BLaER1 treated with 17β-estradiol and CSF1 and Interleukin-3, amounts not matched to agents 10 nM and 100 nM (cell line): ENCODE results near the gene GJA9.
"Not testable (repeated sequence)": the region's sequence is repeated elsewhere in the genome, so short reads cannot be mapped to it uniquely, and the experiment has no call there.

ENCODE experiments used
- H3K27ac ChIP-seq, 11 experiments: shearing (Covaris generic); formaldehyde crosslinking; 2 replicates each; pipeline ENCODE4 v1.8.1; 2022
- H3K27me3 ChIP-seq, 11 experiments: shearing (Covaris generic); formaldehyde crosslinking; 2 replicates each; pipeline ENCODE4 v1.8.1; 2022
- H3K36me3 ChIP-seq, 11 experiments: shearing (Covaris generic); formaldehyde crosslinking; 2 replicates each; pipeline ENCODE4 v1.8.1; 2022
- H3K4me1 ChIP-seq, 10 experiments: shearing (Covaris generic); formaldehyde crosslinking; 2 replicates each; pipeline ENCODE4 v1.8.1; 2022
- H3K4me2 ChIP-seq, 11 experiments: shearing (Covaris generic); formaldehyde crosslinking; 2 replicates each; pipeline ENCODE4 v1.8.1; 2022
- H3K4me3 ChIP-seq, 10 experiments: shearing (Covaris generic); formaldehyde crosslinking; 2 replicates each; pipeline ENCODE4 v1.8.1; 2022
- H3K9ac ChIP-seq, 11 experiments: shearing (Covaris generic); formaldehyde crosslinking; 2 replicates each; pipeline ENCODE4 v1.8.1; 2022
- H3K9me3 ChIP-seq, 11 experiments: shearing (Covaris generic); formaldehyde crosslinking; replicated peaks in 1 of 11; 2 replicates each; pipeline ENCODE4 v1.8.1; 2022
- H4K20me1 ChIP-seq, 11 experiments: shearing (Covaris generic); formaldehyde crosslinking; 2 replicates each; pipeline ENCODE4 v1.8.1; 2022
- Cebpa-rat ChIP-seq, 11 experiments: shearing (Covaris generic); IDR thresholded peaks; 2 replicates each; pipeline ENCODE4 v1.8.1; 2022

GJA9 gene

GRCh38 chr1:38865112-38865715 is 16.2 kb downstream of the GJA9 start:
- H3K36me3 ChIP-seq = peaks cover 36 to 60% (median 54%) of the 10 kb centered on the region in 11 experiments

GRCh38 chr1:38860454-38860795 is 21.0 kb downstream of the GJA9 start:
- peak overlapping the region; percentile 68 to 92 (median 86) for H3K9ac ChIP-seq
- H3K27ac ChIP-seq = peak overlapping the region; percentile 40 to 80 (median 66); a peak in 21 of 22 replicates
- TF ChIP-seq Cebpa-rat (IDR thresholded peaks at IDR 0.05) = no peak

More at GRCh38 chr1:38865112-38865715, 16.2 kb downstream of the GJA9 start:
- H3K4me1 ChIP-seq = peaks cover 8 to 68% (median 18%) of the 10 kb centered on the region in 10 experiments
- H3K4me2 ChIP-seq = no peak overlapping the region; a peak in 1 of 22 replicates
- no peak overlapping the region for H3K27ac ChIP-seq
- no peak overlapping the region for H3K4me3 ChIP-seq
- peaks cover 0 to 84% (median 3%) of the 10 kb centered on the region in 11 experiments; a peak in 9 of 22 replicates for H4K20me1 ChIP-seq
- H3K9ac ChIP-seq = no peak overlapping the region
- no peaks in the 10 kb centered on the region for H3K27me3 ChIP-seq
- no peaks in the 10 kb centered on the region for H3K9me3 ChIP-seq
- TF ChIP-seq Cebpa-rat (IDR thresholded peaks at IDR 0.05) = no peak

GRCh38 chr1:38859561-38860453 is 21.6 kb downstream of the GJA9 start, which contains the start of gene RRAGC:
RRAGC (minus strand) TSS chr1:38859772; CDS start chr1:38859646, 126 bp downstream.
- Histone ChIP-seq H3K27me3 (no peaks in the 10 kb centered on the region), H3K27ac (peak within 1 kb of the TSS; percentile 62 to 80 (median 70)), H3K4me1 (peaks cover 26 to 78% (median 28%) of the 10 kb centered on the region in 10 experiments), H3K4me3 (peak within 1 kb of the TSS; percentile 85 to 96 (median 94)), H3K36me3 (peaks cover 36 to 59% (median 48%) of the 10 kb centered on the region in 11 experiments), H4K20me1 (peaks cover 0 to 71% (median 18%) of the 10 kb centered on the region in 11 experiments; a peak in 15 of 22 replicates), H3K9ac (peak within 1 kb of the TSS; percentile 68 to 92 (median 86)), H3K4me2 (peak within 1 kb of the TSS; percentile 88 to 100 (median 92)), H3K9me3 (no peaks in the 10 kb centered on the region)
- TF ChIP-seq Cebpa-rat (IDR thresholded peaks at IDR 0.05) = no peak

More at GRCh38 chr1:38860454-38860795, 21.0 kb downstream of the GJA9 start:
- Histone ChIP-seq H3K36me3 (peaks cover 33 to 59% (median 48%) of the 10 kb centered on the region in 11 experiments), H3K4me2 (peak overlapping the region; percentile 83 to 100 (median 92)), H4K20me1 (peaks cover 0 to 71% (median 18%) of the 10 kb centered on the region in 11 experiments; a peak in 15 of 22 replicates), H3K27me3 (no peaks in the 10 kb centered on the region), H3K4me3 (peak overlapping the region; percentile 85 to 96 (median 94)), H3K4me1 (peaks cover 26 to 79% (median 28%) of the 10 kb centered on the region in 10 experiments), H3K9me3 (no peaks in the 10 kb centered on the region)

GRCh38 chr1:38858833-38859560 is 22.4 kb downstream of the GJA9 start:
- no peaks in the 10 kb centered on the region for H3K9me3 ChIP-seq
- no peak for TF ChIP-seq Cebpa-rat (IDR thresholded peaks at IDR 0.05)
- peak overlapping the region; percentile 83 to 97 (median 92) for H3K4me2 ChIP-seq
- peaks cover 35 to 59% (median 50%) of the 10 kb centered on the region in 11 experiments for H3K36me3 ChIP-seq
- no peaks in the 10 kb centered on the region for H3K27me3 ChIP-seq
- peak overlapping the region; percentile 60 to 80 (median 70) for H3K27ac ChIP-seq
- H3K4me1 ChIP-seq = peaks cover 26 to 71% (median 28%) of the 10 kb centered on the region in 10 experiments
- H3K4me3 ChIP-seq = peak overlapping the region; percentile 85 to 96 (median 94)
- peaks cover 0 to 71% (median 18%) of the 10 kb centered on the region in 11 experiments; a peak in 15 of 22 replicates for H4K20me1 ChIP-seq
- H3K9ac ChIP-seq = peak overlapping the region; percentile 68 to 92 (median 86)

GRCh38 chr1:38852780-38853179 is 28.6 kb downstream of the GJA9 start:
- Histone ChIP-seq H3K27me3 (no peaks in the 10 kb centered on the region), H3K9ac (peak overlapping the region in 1 of 11 experiments; percentile 7; a peak in 1 of 22 replicates), H3K9me3 (no peaks in the 10 kb centered on the region), H3K27ac (no peak overlapping the region), H4K20me1 (peaks cover 0 to 98% (median 7%) of the 10 kb centered on the region in 11 experiments; a peak in 12 of 22 replicates), H3K4me2 (no peak overlapping the region), H3K4me3 (no peak overlapping the region), H3K4me1 (peaks cover 6 to 52% (median 20%) of the 10 kb centered on the region in 10 experiments), H3K36me3 (peaks cover 63 to 93% (median 79%) of the 10 kb centered on the region in 11 experiments)
- TF ChIP-seq Cebpa-rat (IDR thresholded peaks at IDR 0.05) = no peak

- H3K36me3 ChIP-seq = peaks cover 76 to 94% (median 86%) of the 10 kb centered on the region in 11 experiments
Observed at GRCh38 chr1:38848071-38848470, 33.3 kb downstream of the GJA9 start.

GRCh38 chr1:38846210-38846609 is 35.2 kb downstream of the GJA9 start:
- no peak overlapping the region for H3K4me2 ChIP-seq
- H3K4me1 ChIP-seq = peaks cover 1 to 27% (median 17%) of the 10 kb centered on the region in 10 experiments; a peak in 18 of 20 replicates
- H3K9me3 ChIP-seq = peaks cover 0 to 5% (median 0%) of the 10 kb centered on the region in 11 experiments; a peak in 1 of 22 replicates
- H3K4me3 ChIP-seq = no peak overlapping the region
- H4K20me1 ChIP-seq = peaks cover 0 to 97% (median 0%) of the 10 kb centered on the region in 11 experiments; a peak in 8 of 22 replicates
- TF ChIP-seq Cebpa-rat (IDR thresholded peaks at IDR 0.05) = no peak
- H3K9ac ChIP-seq = no peak overlapping the region
- H3K27ac ChIP-seq = no peak overlapping the region
- H3K36me3 ChIP-seq = peaks cover 79 to 94% (median 89%) of the 10 kb centered on the region in 11 experiments
- no peaks in the 10 kb centered on the region for H3K27me3 ChIP-seq

More at GRCh38 chr1:38848071-38848470, 33.3 kb downstream of the GJA9 start:
- Histone ChIP-seq H3K9ac (no peak overlapping the region), H3K4me3 (no peak overlapping the region), H3K4me1 (peaks cover 0 to 32% (median 16%) of the 10 kb centered on the region in 10 experiments; a peak in 18 of 20 replicates), H3K27ac (peak overlapping the region in 4 of 11 experiments; percentile 3 to 45 (median 12); a peak in 4 of 22 replicates), H3K4me2 (peak overlapping the region in 9 of 11 experiments; percentile 3 to 75 (median 42); a peak in 15 of 22 replicates), H3K9me3 (peaks cover 0 to 5% (median 0%) of the 10 kb centered on the region in 11 experiments; a peak in 1 of 22 replicates), H4K20me1 (peaks cover 0 to 97% (median 0%) of the 10 kb centered on the region in 11 experiments; a peak in 8 of 22 replicates), H3K27me3 (no peaks in the 10 kb centered on the region)
- TF ChIP-seq Cebpa-rat (IDR thresholded peaks at IDR 0.05) = no peak

GRCh38 chr1:38845088-38845487 is 36.3 kb downstream of the GJA9 start:
- H3K4me2 ChIP-seq, H3K9ac ChIP-seq, H3K27ac ChIP-seq, H3K27me3 ChIP-seq, H3K9me3 ChIP-seq, H3K4me3 ChIP-seq: not testable (repeated sequence)
- peaks cover 12 to 28% (median 24%) of the 10 kb centered on the region in 10 experiments for H3K4me1 ChIP-seq
- H3K36me3 ChIP-seq = peaks cover 70 to 94% (median 82%) of the 10 kb centered on the region in 11 experiments
- peaks cover 0 to 100% (median 0%) of the 10 kb centered on the region in 11 experiments; a peak in 8 of 22 replicates for H4K20me1 ChIP-seq
